Adrenal gland (tissue), 5 donors: Measurements from ENCODE around the gene WHRN.

Experiments used
- CTCF ChIP-seq, 6 experiments: fragments of 450-650 bp in 4 of 6; fragments of 200-600 bp in 2 of 6; sonication (generic) in 1 of 6; IDR thresholded peaks; 1 replicate in 5 of 6; 2 replicates in 1 of 6; pipeline versions ENCODE4 v1.5.1 to v1.8.0; 2016 to 2021; ENCODE audit warnings: antibody characterized with exemption in 6 of 6, mild to moderate bottlenecking in 2 of 6, moderate library complexity in 1 of 6
- POLR2A ChIP-seq, 2 donors: fragments of 450-650 bp; IDR thresholded peaks; one replicate each; pipeline ENCODE4 v1.6.1; 2017; ENCODE audit warnings: antibody characterized with exemption in 2 of 2, mild to moderate bottlenecking in 2 of 2, moderate library complexity in 1 of 2
- donor health status: DM: no; HTN: no; CAD: no.

DNA sequence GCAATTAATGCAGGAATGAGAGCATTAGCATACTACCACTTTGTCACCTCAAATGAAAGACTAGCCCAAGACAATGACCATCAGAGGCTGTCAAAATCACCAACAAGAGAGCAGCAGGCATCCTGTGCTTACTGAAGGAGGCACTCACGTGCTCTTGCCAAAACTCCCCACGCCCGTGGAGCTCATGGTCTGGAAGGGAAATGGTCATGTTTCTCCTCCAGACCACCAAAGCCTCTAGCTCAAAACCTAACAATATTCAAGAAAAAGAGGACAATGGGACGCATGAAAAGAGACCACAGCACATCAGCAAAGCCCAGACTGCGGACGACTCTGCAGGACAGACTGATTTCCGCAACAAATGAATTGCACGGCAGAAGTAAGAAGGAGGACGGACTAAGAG lies 130.3 kb downstream of the WHRN start:
- TF ChIP-seq POLR2A (IDR thresholded peaks at IDR 0.05), result no peak
- no peak for TF ChIP-seq CTCF (IDR thresholded peaks at IDR 0.05)
